MM.1S (cell line): ENCODE data around the gene PMIS2.

Experiments used
- CTCF ChIP-seq: fragments of 300-600 bp; sonication (generic); IDR thresholded peaks from 2 replicates; pipeline ENCODE4 v1.5.1; 2016; ENCODE audit warnings: antibody characterized with exemption, low read length, mixed read lengths
- EZH2 ChIP-seq: fragments of 300-600 bp; sonication (generic); optimal IDR thresholded peaks from 2 replicates; pipeline ENCODE3; 2017; ENCODE audit warnings: low read depth, mild to moderate bottlenecking, antibody characterized with exemption, low read length, mixed read lengths

GRCh38 chr19:35545855-35546381, 40.1 kb upstream of the PMIS2 start:
- no peak for TF ChIP-seq CTCF
- no peak for TF ChIP-seq EZH2
